GM12878 (cell line): ENCODE data around the gene SCIN. TPM values are rescaled to one million over a fixed set of nuclear protein-coding genes. Genes with fewer than 3 reads are reported as not detected.

Experiments used
- ATAC-seq: fragments of 200-7000 bp; cut with Tn5 transposase; 3 replicates; pipeline ENCODE4 v1.9.1; 2020; ENCODE audit warnings: mild to moderate bottlenecking, moderate library complexity
- BruUV-seq: library from RNA; stranded (reverse); fragments of 400-500 nt; replicated peaks from 2 replicates; lab custom pipeline; 2021; lab: Mats Ljungman, UMichigan
- CTCF ChIA-PET: fragments of 300-600 bp; sonication (Branson Sonifier 250); formaldehyde crosslinking; extraction: SDS; loops from one replicate; lab custom pipeline; 2021; ENCODE audit warnings: inconsistent platforms; lab: Yijun Ruan, JAX
- POLR2A ChIA-PET: fragments of 350-600 bp; formaldehyde crosslinking; extraction: SDS; loops from one replicate; lab custom pipeline; 2021; ENCODE audit warnings: inconsistent platforms; lab: Charles Lee
- RAD21 ChIA-PET: fragments of 300-600 bp; sonication (Branson Sonifier 250); formaldehyde crosslinking; loops from one replicate; lab custom pipeline; 2023; ENCODE audit warnings: antibody characterized with exemption; ENCODE audit not compliant: unreplicated experiment; lab: Charles Lee
- SMC1A ChIA-PET: fragments of 300-600 bp; sonication (Branson Sonifier 250); formaldehyde crosslinking; loops from one replicate; lab custom pipeline; 2023; ENCODE audit not compliant: unreplicated experiment, uncharacterized antibody; lab: Charles Lee
- DNase-seq: peaks from one replicate; pipeline ENCODE4 v3.0.0-alpha.2; 2011; ENCODE audit warnings: low read depth, low spot score
- FAIRE-seq: peaks from 3 replicates; lab custom pipeline; 2011; peaks lifted over from hg19 to GRCh38; lab: Jason Lieb, UNC
- H2AFZ ChIP-seq: 2 replicates; pipeline ENCODE4 v1.6.0; 2011; ENCODE audit warnings: low read depth, low read length, control low read depth; ENCODE audit not compliant: control insufficient read depth
- H3K27ac ChIP-seq: 2 replicates; pipeline ENCODE4 v1.5.1; 2011; ENCODE audit warnings: control low read depth; ENCODE audit not compliant: control insufficient read depth, insufficient read depth
- H3K27me3 ChIP-seq, 2 experiments: replicated peaks in 1 of 2; 2 replicates each; pipeline versions ENCODE4 v1.6.0 to v1.6.1; 2011; ENCODE audit warnings: low read length in 1 of 2; ENCODE audit not compliant: control insufficient read depth in 2 of 2, insufficient read depth in 2 of 2
- H3K36me3 ChIP-seq, 2 experiments: 2 replicates each; pipeline ENCODE4 v1.5.1; 2011; ENCODE audit warnings: low read length in 1 of 2; ENCODE audit not compliant: control insufficient read depth in 2 of 2, insufficient read depth in 2 of 2
- H3K4me1 ChIP-seq: 2 replicates; pipeline ENCODE4 v1.6.1; 2011; ENCODE audit warnings: mild to moderate bottlenecking, low read length, moderate library complexity, mixed read lengths; ENCODE audit not compliant: control insufficient read depth, insufficient read depth
- H3K4me2 ChIP-seq: 2 replicates; pipeline ENCODE4 v1.6.0; 2011; ENCODE audit warnings: control low read depth; ENCODE audit not compliant: control insufficient read depth, insufficient read depth
- H3K4me3 ChIP-seq: fragments of 200-600 bp; sonication (generic); 2 replicates; pipeline ENCODE4 v1.5.1; 2016
- H3K79me2 ChIP-seq: 2 replicates; pipeline ENCODE4 v1.6.0; 2011; ENCODE audit warnings: low read length; ENCODE audit not compliant: control insufficient read depth, insufficient read depth
- H3K9ac ChIP-seq: 2 replicates; pipeline ENCODE4 v1.8.0; 2011; ENCODE audit warnings: low read length, control low read depth, mixed read lengths; ENCODE audit not compliant: control insufficient read depth, insufficient read depth
- H3K9me3 ChIP-seq: replicated peaks from 3 replicates; pipeline ENCODE4 v1.5.1; 2011; ENCODE audit warnings: mild to moderate bottlenecking, low read length; ENCODE audit not compliant: control insufficient read depth, insufficient read depth
- H4K20me1 ChIP-seq: 2 replicates; pipeline ENCODE4 v1.6.0; 2011; ENCODE audit not compliant: control insufficient read depth, insufficient read depth
- CREM ChIP-seq: IDR thresholded peaks from 2 replicates; pipeline ENCODE4 v1.6.1; 2014; ENCODE audit warnings: antibody characterized with exemption, low read depth
- IKZF2 ChIP-seq, 2 experiments: fragments of 450-650 bp; IDR thresholded peaks; 2 replicates each; pipeline ENCODE4 v1.6.1; 2017; ENCODE audit warnings: mild to moderate bottlenecking in 2 of 2, moderate library complexity in 2 of 2
- KAT2A ChIP-seq: conservative IDR thresholded peaks from 2 replicates; pipeline ENCODE4 v1.6.1; 2011; ENCODE audit warnings: low read depth, low read length; ENCODE audit not compliant: control insufficient read depth
- KDM1A ChIP-seq: fragments of 200-600 bp; sonication (generic); IDR thresholded peaks from 2 replicates; pipeline ENCODE4 v1.6.1; 2016; ENCODE audit warnings: borderline replicate concordance
- NFYA ChIP-seq: IDR thresholded peaks from 2 replicates; pipeline ENCODE4 v1.6.1; 2011; ENCODE audit warnings: low read depth, mild to moderate bottlenecking, low read length, improper control_type of control experiment, borderline replicate concordance
- WGBS: methylation state at CpG from one replicate; pipeline ENCODE4 v1.1.6; 2016; ENCODE audit warnings: low lambda C conversion rate; ENCODE audit not compliant: insufficient replicate concordance, insufficient coverage; ENCODE audit errors: missing lambda C conversion rate; 5-methylcytosine and 5-hydroxymethylcytosine counted together
- in situ Hi-C: fragments of 300-500 bp; cut with MboI; formaldehyde crosslinking; loops from 9 replicates; pipeline ENCODE4 v1.14.3; 2018; ENCODE audit warnings: mixed read lengths
- intact Hi-C: fragments of 100-400 bp; cut with micrococcal nuclease; formaldehyde crosslinking; loops from one replicate; pipeline ENCODE4 v1.14.2; 2022; ENCODE audit not compliant: unreplicated experiment
- polyA plus RNA-seq, 11 experiments: library from polyadenylated mRNA; depleted of rRNA in 4 of 11; unstranded in 6 of 11; stranded (reverse) in 5 of 11; fragments of >200 nt; fragmentation: Nextera tagmentation in 4 of 11; fragmentation: Illumina TruSeq in 1 of 11; extraction: Ambion mirVana in 4 of 11; extraction: Trizol in 1 of 11; gene quantifications; 1 replicate in 1 of 11; 2 replicates in 10 of 11; pipeline versions ENCODE4 v1.2.1 to v1.2.3, GENCODE V29; 2011 to 2016; ENCODE audit warnings: inconsistent platforms in 2 of 11, missing spikeins in 2 of 11, low read depth in 1 of 11
- total RNA-seq, 4 experiments: library from RNA; depleted of rRNA in 3 of 4; stranded (reverse); fragments of >200 nt in 3 of 4; fragmentation: Illumina TruSeq in 1 of 4; extraction: Trizol in 1 of 4; gene quantifications; 2 replicates each; pipeline versions ENCODE4 v1.2.1 to v1.2.3, GENCODE V29; 2013 to 2021
- TF ChIP-seq, protein P1 (sequence below): IDR thresholded peaks from 2 replicates; pipeline ENCODE4 v1.6.1; 2011; ENCODE audit warnings: low read depth, mild to moderate bottlenecking, low read length, moderate library complexity, borderline replicate concordance; ENCODE audit errors: extremely low read depth

SCIN gene
- total and polyA plus RNA-seq, 10 of the 15 experiments (the other 5 are each of a cell fraction or from before 2014, with no cell fraction given): 0.23 to 2.1 (median 1.0) TPM

DNA sequence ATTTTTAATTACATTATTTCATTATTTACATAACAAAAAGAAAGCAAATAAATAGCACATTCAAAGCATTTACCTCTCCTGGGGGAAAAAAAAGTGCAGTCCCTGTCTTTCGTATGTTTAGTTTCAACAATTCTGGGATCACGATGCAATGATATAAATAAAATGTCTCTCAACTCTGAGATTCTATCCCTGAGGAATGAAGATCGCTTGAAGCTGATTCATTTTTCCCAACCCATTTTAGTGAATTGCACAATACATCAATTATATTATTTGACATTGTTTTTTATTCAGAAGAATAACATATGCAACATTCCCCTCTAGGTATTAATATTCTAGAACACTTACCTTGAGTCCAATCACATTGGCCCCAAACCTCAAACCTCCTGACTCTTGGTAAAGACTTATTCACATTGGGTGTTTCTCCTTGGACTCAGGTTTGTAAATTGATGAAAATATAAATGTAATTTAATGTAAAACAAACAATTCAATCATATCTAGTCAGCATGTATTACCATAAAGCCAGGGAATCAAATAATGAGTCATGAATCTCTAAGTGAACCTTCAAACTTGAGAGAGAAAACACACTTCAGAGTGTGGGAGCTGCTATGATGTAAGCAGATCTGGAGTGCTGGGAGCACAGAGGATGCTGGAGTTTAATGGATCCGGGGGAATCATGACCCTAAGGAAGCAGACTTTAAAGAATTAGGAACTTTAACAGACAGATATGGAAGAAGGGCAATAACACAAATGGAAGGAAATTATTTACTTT, 5.3 kb upstream of the SCIN start:
- in situ Hi-C loops (no loop called here), intact Hi-C loops (no loop called here)
- ATAC-seq: no peak
- ChIA-PET SMC1A (no interaction called here), RAD21 (no interaction called here), CTCF (interaction anchor here (1.2 kb wide), 1 partner anchor 132 kb away, joined by 3 read pairs; no protein-coding TSS in a partner anchor), POLR2A (no interaction called here)
- Histone ChIP-seq H3K27ac (no peak overlapping the region), H3K9me3 (no peaks in the 10 kb centered on the region), H3K4me1 (peaks cover 8% of the 10 kb centered on the region), H3K4me2 (no peak overlapping the region), H3K9ac (no peak overlapping the region), H4K20me1 (no peaks in the 10 kb centered on the region), H2AFZ (no peak overlapping the region), H3K4me3 (no peak overlapping the region), H3K79me2 (no peaks in the 10 kb centered on the region), H3K36me3 (no peaks in the 10 kb centered on the region), H3K27me3 (peaks cover 0 to 3% of the 10 kb centered on the region in 2 experiments; a peak in 2 of 4 replicates)
- FAIRE-seq: no peak
- TF ChIP-seq, protein P1, sequence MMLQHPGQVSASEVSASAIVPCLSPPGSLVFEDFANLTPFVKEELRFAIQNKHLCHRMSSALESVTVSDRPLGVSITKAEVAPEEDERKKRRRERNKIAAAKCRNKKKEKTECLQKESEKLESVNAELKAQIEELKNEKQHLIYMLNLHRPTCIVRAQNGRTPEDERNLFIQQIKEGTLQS: no peak
- TF ChIP-seq KDM1A (no peak), KAT2A (no peak)
- WGBS: 63% methylated on average over 4 of the region's 4 CpGs
- BruUV-seq: no TSS peak
- DNase-seq: no peak

DNA sequence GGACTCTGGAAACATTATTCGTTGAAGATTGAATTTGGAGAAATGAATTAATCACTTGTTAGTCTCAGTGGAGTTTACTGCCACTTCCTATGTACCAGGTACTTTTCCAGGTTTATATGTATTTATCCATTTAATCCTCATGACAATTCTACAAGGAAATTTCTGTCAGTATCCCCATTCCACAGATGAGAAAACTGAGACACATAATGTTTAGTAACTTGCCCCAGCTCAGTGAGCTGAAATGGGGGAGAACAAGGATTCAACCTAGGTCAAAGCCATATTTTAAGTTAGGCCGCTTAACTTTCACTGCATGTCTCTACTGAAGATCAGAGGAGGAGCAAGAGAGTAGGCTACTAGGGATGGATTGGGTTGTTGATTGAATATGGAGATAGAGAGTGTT, 4.6 kb upstream of the SCIN start:
- no peaks in the 10 kb centered on the region for H4K20me1 ChIP-seq
- intact Hi-C loops: no loop called here
- H3K9me3 ChIP-seq: no peaks in the 10 kb centered on the region
- H3K36me3 ChIP-seq: no peaks in the 10 kb centered on the region
- FAIRE-seq: no peak
- ChIA-PET SMC1A (no interaction called here), POLR2A (no interaction called here), CTCF (interaction anchor here (0.9 to 1.2 kb wide), 3 partner anchors 8 to 132 kb away, joined by 3 to 6 read pairs (median 4); no protein-coding TSS in a partner anchor), RAD21 (no interaction called here)
- peaks cover 14% of the 10 kb centered on the region for H3K4me1 ChIP-seq
- H3K27ac ChIP-seq: no peak overlapping the region
- H3K4me2 ChIP-seq: no peak overlapping the region
- DNase-seq: no peak
- H3K27me3 ChIP-seq: peaks cover under 1 to 5% of the 10 kb centered on the region in 2 experiments; a peak in 3 of 4 replicates
- ATAC-seq: no peak
- in situ Hi-C loops: no loop called here
- H2AFZ ChIP-seq: no peak overlapping the region
- TF ChIP-seq IKZF2 (IDR thresholded peaks at IDR 0.05): no peak
- TF ChIP-seq CREM: no peak
- TF ChIP-seq NFYA: no peak
- no peaks in the 10 kb centered on the region for H3K79me2 ChIP-seq
- no peak overlapping the region for H3K4me3 ChIP-seq
- WGBS: 69% methylated on average over 2 of the region's 2 CpGs
- H3K9ac ChIP-seq: no peak overlapping the region
- no TSS peak for BruUV-seq
